SU-DHL-6 (cell line): Measurements from ENCODE around the gene FCMR.

Source experiments
- H2AFZ ChIP-seq: fragments of 200-600 bp; sonication (generic); 2 replicates; pipeline ENCODE4 v1.6.1; 2014; ENCODE audit warnings: low read depth, mild to moderate bottlenecking, moderate library complexity, mixed read lengths, antibody characterized with exemption, low read length; ENCODE audit not compliant: severe bottlenecking
- H3F3A ChIP-seq: fragments of 200-600 bp; shearing (Covaris generic); 2 replicates; pipeline ENCODE4 v1.6.0; 2016; ENCODE audit warnings: antibody characterized with exemption, mild to moderate bottlenecking; ENCODE audit not compliant: insufficient read depth
- H3K27ac ChIP-seq: fragments of 200-600 bp; sonication (generic); 2 replicates; pipeline ENCODE4 v1.5.1; 2016; ENCODE audit warnings: low read depth, mild to moderate bottlenecking, low read length, moderate library complexity, mixed read lengths
- H3K27me3 ChIP-seq: fragments of 200-600 bp; sonication (generic), shearing (Covaris generic); 2 replicates; pipeline ENCODE4 v1.6.0; 2014; ENCODE audit warnings: mild to moderate bottlenecking, low read length
- H3K36me3 ChIP-seq: fragments of 200-600 bp; sonication (generic); 2 replicates; pipeline ENCODE4 v1.6.1; 2014; ENCODE audit warnings: mild to moderate bottlenecking, low read length, mixed read lengths
- H3K4me2 ChIP-seq: fragments of 300-600, 200-600 bp; shearing (Covaris generic), sonication (generic); 2 replicates; pipeline ENCODE4 v1.6.0; 2014; ENCODE audit warnings: low read length, low read depth, mild to moderate bottlenecking; ENCODE audit not compliant: poor library complexity, severe bottlenecking
- H3K4me3 ChIP-seq: fragments of 200-600 bp; sonication (generic); 2 replicates; pipeline ENCODE4 v1.5.1; 2014; ENCODE audit warnings: antibody characterized with exemption, low read length, mild to moderate bottlenecking, mixed read lengths; ENCODE audit not compliant: insufficient read depth, poor library complexity, severe bottlenecking
- H3K79me2 ChIP-seq: fragments of 200-600 bp; sonication (generic); 2 replicates; pipeline ENCODE4 v1.6.1; 2014; ENCODE audit warnings: mild to moderate bottlenecking, low read length, moderate library complexity; ENCODE audit not compliant: insufficient read depth
- H3K9ac ChIP-seq: fragments of 200-600 bp; sonication (generic); 2 replicates; pipeline ENCODE4 v1.7.0; 2014; ENCODE audit warnings: mild to moderate bottlenecking, low read length
- H3K9me2 ChIP-seq: fragments of 200-600 bp; sonication (generic); replicated peaks from 2 replicates; pipeline ENCODE4 v1.6.1; 2014; ENCODE audit warnings: low read length; ENCODE audit not compliant: insufficient read depth
- H3K9me3 ChIP-seq: fragments of 200-600 bp; sonication (generic); 2 replicates; pipeline ENCODE4 v1.6.1; 2014; ENCODE audit warnings: low read length, mixed read lengths; ENCODE audit not compliant: insufficient read depth
- H4K20me1 ChIP-seq: fragments of 200-600 bp; sonication (generic); 2 replicates; pipeline ENCODE4 v1.6.1; 2014; ENCODE audit warnings: low read depth, mild to moderate bottlenecking, antibody characterized with exemption, low read length, moderate library complexity, mixed read lengths
- CTCF ChIP-seq: fragments of 200-600 bp; sonication (generic); IDR thresholded peaks from one replicate; pipeline ENCODE4 v1.5.1; 2017; ENCODE audit warnings: antibody characterized with exemption, mild to moderate bottlenecking, low read length, moderate library complexity; ENCODE audit not compliant: insufficient read depth, poor library complexity, severe bottlenecking
- EZH2phosphoT487 ChIP-seq: fragments of 200-600 bp; sonication (generic), shearing (Covaris generic); conservative IDR thresholded peaks from 2 replicates; pipeline ENCODE4 v1.6.1; 2018; ENCODE audit warnings: mild to moderate bottlenecking, antibody characterized with exemption, low read length, moderate library complexity, mixed read lengths

Gene FCMR

GRCh38 chr1:206883160-206883559 lies 38.6 kb downstream of the FCMR start:
- Histone ChIP-seq H3K9me2 (no peaks in the 10 kb centered on the region), H3K4me2 (no peak overlapping the region), H3K9me3 (peaks cover 5% of the 10 kb centered on the region; the same call in 1 of the 2 replicates), H3K27ac (no peak overlapping the region), H2AFZ (no peak overlapping the region), H3K27me3 (no peaks in the 10 kb centered on the region), H4K20me1 (no peaks in the 10 kb centered on the region), H3K4me3 (no peak overlapping the region), H3K9ac (no peak overlapping the region), H3K79me2 (no peaks in the 10 kb centered on the region), H3K36me3 (no peaks in the 10 kb centered on the region), H3F3A (no peaks in the 10 kb centered on the region)
- TF ChIP-seq CTCF (no peak), EZH2phosphoT487 (no peak)

GRCh38 chr1:206882555-206882954 lies 39.2 kb downstream of the FCMR start:
- no peak overlapping the region for H3K4me2 ChIP-seq
- H3F3A ChIP-seq, result no peaks in the 10 kb centered on the region
- H2AFZ ChIP-seq, result no peak overlapping the region
- H4K20me1 ChIP-seq, result no peaks in the 10 kb centered on the region
- no peak overlapping the region for H3K27ac ChIP-seq
- TF ChIP-seq CTCF (no peak), EZH2phosphoT487 (no peak)
- peaks cover 11% of the 10 kb centered on the region; the same call in 1 of the 2 replicates for H3K9me3 ChIP-seq
- H3K9me2 ChIP-seq, result no peaks in the 10 kb centered on the region
- no peaks in the 10 kb centered on the region for H3K36me3 ChIP-seq
- H3K9ac ChIP-seq, result no peak overlapping the region
- H3K79me2 ChIP-seq, result no peaks in the 10 kb centered on the region
- no peak overlapping the region for H3K4me3 ChIP-seq
- H3K27me3 ChIP-seq, result 0 out of 2 replicates have a peak, but pooled peaks cover 1% of the 10 kb centered on the region

GRCh38 chr1:206880314-206880713 lies 41.4 kb downstream of the FCMR start:
- no peak overlapping the region for H3K4me2 ChIP-seq
- TF ChIP-seq CTCF, result no peak
- TF ChIP-seq EZH2phosphoT487, result no peak
- H3K36me3 ChIP-seq, result no peaks in the 10 kb centered on the region
- no peak overlapping the region for H3K27ac ChIP-seq
- H3F3A ChIP-seq, result no peaks in the 10 kb centered on the region
- H3K9me2 ChIP-seq, result no peaks in the 10 kb centered on the region
- no peak overlapping the region for H3K4me3 ChIP-seq
- H4K20me1 ChIP-seq, result no peaks in the 10 kb centered on the region
- H2AFZ ChIP-seq, result no peak overlapping the region
- H3K27me3 ChIP-seq, result 0 out of 2 replicates have a peak, but pooled peaks cover 3% of the 10 kb centered on the region
- H3K79me2 ChIP-seq, result no peaks in the 10 kb centered on the region
- peaks cover 21% of the 10 kb centered on the region; the same call in 1 of the 2 replicates for H3K9me3 ChIP-seq
- no peak overlapping the region for H3K9ac ChIP-seq
